COLO829 (cell line): ENCODE data around the gene EIF3F.

Source experiments
- DNase-seq: peaks from one replicate; pipeline ENCODE4 v3.0.0; 2012; ENCODE audit warnings: low spot score

Gene EIF3F, protein sequence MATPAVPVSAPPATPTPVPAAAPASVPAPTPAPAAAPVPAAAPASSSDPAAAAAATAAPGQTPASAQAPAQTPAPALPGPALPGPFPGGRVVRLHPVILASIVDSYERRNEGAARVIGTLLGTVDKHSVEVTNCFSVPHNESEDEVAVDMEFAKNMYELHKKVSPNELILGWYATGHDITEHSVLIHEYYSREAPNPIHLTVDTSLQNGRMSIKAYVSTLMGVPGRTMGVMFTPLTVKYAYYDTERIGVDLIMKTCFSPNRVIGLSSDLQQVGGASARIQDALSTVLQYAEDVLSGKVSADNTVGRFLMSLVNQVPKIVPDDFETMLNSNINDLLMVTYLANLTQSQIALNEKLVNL

DNA sequence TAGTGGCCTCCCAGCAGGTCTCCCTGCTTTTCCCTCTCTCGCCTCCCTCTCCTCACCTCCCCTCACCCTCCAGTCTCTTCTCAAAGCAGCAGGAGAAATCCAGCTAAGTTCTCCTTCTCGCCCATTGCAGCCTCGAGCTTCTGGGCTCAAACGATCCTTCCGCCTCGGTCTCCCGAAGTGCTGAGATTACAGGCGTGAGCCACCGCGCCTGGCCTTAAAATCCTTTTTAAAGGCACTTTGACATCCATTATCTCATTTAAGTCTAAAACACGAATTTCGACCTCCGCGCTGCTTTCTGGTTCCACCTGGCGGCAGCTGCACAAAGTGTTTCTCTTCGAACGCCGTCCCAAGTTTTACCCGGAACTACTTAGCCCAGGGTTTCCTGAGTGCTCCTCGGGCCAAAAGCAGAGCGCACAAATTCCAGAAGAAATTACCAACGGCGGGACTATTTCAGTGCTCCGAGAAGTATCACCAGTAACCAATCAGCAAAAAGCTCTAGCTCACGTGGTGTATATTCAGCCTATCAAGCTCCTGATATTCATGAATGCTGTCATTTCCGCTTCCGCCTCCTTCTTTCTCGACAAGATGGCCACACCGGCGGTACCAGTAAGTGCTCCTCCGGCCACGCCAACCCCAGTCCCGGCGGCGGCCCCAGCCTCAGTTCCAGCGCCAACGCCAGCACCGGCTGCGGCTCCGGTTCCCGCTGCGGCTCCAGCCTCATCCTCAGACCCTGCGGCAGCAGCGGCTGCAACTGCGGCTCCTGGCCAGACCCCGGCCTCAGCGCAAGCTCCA, at the start of gene EIF3F:
EIF3F (plus strand) TSS at position 570 of the 792 bp plus-strand sequence; CDS start at position 586, 16 bp downstream.
- peak; percentile 97 for DNase-seq

DNA sequence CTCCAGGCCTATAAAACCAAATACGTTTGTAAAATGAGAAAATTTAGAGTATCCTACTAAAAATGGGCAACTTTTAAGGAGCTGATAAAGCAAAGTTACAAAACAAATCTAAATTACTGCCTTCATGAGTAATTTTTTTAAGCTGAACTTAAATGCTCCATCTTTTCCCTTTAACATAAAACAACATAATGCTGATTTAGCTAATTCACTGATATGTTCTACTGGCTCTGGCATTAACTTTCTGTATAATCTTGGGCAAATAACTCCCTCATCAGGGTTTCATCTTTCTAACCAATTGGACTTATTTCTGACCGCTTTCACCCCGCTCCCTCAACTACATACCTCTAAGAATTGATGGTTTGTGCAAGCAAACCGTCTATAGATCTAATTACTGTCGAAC, 46.0 kb upstream of the EIF3F start:
- no peak for DNase-seq

DNA sequence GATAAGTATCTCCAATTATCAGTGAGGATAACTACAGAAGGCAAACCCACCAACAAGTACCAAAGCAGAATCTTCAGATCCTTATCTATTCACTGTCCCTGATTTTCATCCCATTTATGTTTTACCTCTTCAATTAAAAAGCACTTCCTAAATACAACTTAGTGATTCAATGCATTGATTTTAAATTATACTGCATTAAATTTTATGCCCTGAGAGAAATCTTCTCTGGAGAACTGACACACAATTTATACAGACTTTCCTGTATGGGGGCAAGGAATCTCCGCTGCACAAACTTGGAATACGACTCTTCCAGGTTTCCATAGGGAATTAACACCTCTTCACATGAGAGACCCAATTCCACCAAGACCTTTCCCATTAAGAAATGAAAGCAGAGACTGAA, 45.5 kb upstream of the EIF3F start, which contains the start of gene OR10A3:
OR10A3 (minus strand) TSS at position 101 of the 400 bp plus-strand sequence. CDS start 2,188 bp downstream, outside the sequence.
- DNase-seq, result no peak

GRCh38 chr11:7944123-7944522, 43.0 kb upstream of the EIF3F start:
- DNase-seq, result no peak

DNA sequence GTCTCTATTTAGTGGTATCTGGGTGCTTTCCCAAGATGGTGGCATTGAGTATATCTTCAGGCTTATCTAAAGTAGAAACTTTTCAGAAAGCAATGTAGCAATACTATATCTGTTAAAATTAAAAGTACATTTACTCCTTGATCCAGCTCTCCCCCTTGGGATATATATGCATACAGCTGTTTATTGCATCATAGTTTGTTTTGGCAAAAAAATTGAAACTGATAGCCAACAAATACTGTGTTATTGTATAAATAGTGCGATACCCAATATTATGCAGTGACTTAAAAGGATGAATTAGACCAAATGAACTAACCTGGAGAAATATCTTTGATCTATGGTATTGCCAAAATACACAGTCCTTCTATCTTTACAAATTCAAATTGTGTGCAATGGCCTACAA, 37.2 kb upstream of the EIF3F start:
- no peak for DNase-seq

DNA sequence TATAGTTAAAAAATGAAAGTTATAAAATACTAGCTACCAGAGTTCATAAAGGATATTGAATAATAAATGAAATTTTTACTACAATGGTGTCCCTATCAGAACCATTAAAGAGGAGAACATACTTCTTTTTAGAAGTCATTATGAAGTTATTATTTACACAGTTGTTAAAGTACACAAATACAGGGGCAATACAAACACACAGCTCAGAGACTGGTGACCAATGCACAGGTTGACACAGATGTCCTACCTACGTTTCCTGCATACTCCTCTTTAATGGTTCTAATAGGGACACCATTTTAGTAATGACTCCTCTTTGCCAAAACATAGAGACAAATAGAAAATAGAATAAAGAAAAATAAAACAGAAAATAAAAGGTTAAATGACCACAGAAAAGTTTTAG, 31.9 kb upstream of the EIF3F start:
- DNase-seq, result no peak

DNA sequence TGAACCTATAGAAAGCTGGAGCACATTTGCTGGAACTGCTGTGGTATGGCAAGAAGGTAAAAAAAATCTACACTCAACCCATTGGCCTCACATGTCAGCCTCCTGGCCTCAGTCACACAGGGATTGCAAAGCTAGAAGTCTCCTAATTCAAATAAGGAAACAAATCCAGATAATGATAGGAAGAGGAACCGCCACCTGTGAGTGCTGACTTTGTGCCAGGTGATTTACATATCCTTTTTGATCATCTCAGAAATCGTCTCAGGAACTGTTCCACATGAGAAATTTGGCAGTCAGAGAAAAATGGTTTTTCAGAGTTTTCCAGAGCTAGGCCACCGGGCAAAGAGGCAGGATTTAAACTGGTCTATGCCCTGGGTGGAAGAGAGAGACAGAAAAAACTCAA, 22.9 kb upstream of the EIF3F start:
- DNase-seq, result no peak

- DNase-seq, result no peak
Observed at GRCh38 chr11:7964873-7965272, 22.3 kb upstream of the EIF3F start.

DNA sequence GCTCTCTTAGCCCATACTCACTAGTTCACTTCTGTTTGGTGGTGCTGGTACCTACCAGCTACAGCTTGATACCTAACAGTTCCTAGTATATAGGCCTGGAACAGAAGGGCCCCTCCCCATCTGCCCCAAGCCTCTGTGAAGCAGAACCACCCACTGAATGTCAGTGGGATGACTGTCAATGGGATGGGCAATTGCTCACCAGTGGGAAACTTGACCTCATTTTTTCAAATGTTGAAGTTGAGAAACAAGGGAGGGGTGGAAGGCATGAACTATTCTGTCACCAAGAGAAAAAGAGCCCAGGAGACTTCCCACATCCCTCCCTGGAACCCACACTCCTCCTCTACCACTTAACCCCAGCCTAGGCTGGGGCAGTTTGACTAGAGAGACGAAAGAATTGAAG, 21.8 kb upstream of the EIF3F start, which contains the start of gene NLRP10:
NLRP10 (minus strand) TSS at position 62 of the 400 bp plus-strand sequence. CDS start 1,952 bp downstream, outside the sequence.
- no peak for DNase-seq

- DNase-seq, result no peak
Observed at GRCh38 chr11:7967097-7967496, 20.0 kb upstream of the EIF3F start.

GRCh38 chr11:7967826-7968225, 19.3 kb upstream of the EIF3F start:
- no peak for DNase-seq

DNA sequence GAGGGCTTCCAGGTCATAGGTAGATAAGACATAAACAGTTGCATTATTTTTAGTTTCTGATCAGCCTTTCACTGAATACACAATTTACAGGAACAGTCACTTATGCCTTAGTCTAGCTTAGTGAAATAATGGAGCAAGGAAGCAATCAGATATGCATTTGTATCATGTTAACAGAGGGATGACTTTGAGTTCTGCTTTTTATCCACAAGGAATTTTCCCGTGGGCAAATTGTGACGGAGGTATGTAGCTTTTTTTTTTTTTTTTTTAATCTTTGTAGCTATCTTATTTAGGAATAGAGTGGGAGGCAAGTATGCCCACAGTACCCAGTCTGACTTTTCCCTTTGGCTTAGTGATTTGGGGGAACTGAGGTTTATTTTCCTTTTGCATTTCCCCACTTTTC, 18.5 kb upstream of the EIF3F start:
- DNase-seq, result no peak

GRCh38 chr11:7969756-7970646, 17.1 kb upstream of the EIF3F start:
- no peak for DNase-seq

DNA sequence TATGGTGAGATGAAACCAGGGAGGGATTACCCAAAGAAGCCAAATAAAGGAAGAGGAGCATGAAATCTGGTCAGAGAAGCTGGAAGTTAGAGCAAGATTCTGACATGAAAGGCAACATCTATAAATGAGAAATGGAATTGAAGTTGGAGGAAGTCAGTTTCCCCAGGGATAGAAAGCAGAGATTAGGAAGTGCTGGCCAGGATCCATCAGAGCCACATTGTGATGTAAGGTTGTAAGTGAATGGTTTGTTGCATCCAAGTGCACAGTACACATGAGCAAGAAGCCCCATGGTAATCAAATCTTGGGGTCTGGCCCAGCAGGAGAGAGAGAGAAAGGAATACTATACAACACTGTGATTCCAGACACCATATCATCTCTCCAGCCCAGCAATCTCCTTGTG, 15.3 kb upstream of the EIF3F start:
- no peak for DNase-seq

- peak; percentile 64 for DNase-seq
Observed at GRCh38 chr11:7973011-7973410, 14.1 kb upstream of the EIF3F start.

GRCh38 chr11:7974668-7975067, 12.5 kb upstream of the EIF3F start:
- no peak for DNase-seq

- DNase-seq, result no peak
Observed at GRCh38 chr11:7977232-7977917, 9.8 kb upstream of the EIF3F start.

GRCh38 chr11:7981619-7982157, 5.4 kb upstream of the EIF3F start:
- no peak for DNase-seq

DNA sequence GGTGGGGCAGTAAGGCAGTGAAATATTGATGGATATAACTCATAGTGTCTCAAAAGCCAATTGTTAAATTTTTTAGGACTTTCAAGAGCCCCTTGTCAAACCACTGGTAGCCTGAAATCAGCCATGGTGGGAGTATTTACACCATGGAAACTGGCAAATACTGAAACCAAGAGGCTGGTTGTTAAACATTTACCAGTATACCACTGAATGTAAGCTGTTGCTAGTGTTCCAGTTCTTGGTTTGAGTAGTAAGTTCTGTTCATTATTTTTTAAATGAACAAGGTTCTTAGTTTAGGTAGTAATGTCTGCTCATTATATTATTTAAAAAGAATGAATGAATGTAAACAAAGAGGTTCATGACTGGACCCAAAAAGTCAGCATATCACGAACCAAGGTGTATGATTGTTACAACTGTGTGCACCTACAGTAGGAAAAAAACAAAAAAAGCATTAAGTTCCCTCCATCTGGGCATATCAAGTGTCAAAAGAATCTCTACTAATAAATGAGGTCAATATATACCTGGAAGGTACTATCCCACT, 4.5 kb upstream of the EIF3F start:
- no peak for DNase-seq

- no peak for DNase-seq
Observed at GRCh38 chr11:7983832-7984590, 3.1 kb upstream of the EIF3F start.
